Retinal pigment epithelial cell (primary cell): Measurements from ENCODE around the gene CITED2.
A peak's percentile ranks its signal among the peaks of the same experiment; 100 is the strongest.
"Not testable (repeated sequence)": the region's sequence is repeated elsewhere in the genome, so short reads cannot be mapped to it uniquely, and the experiment has no call there.

Experiments
- DNase-seq: peaks from one replicate; pipeline ENCODE4 v3.0.0-alpha.2; 2010; ENCODE audit warnings: low read depth
- H3K4me3 ChIP-seq: 2 replicates; pipeline ENCODE4 v1.5.1; 2011; ENCODE audit warnings: mild to moderate bottlenecking, low read length, control low read depth, moderate library complexity
- TF ChIP-seq, protein P1 (sequence below): conservative IDR thresholded peaks from 2 replicates; pipeline ENCODE4 v1.5.1; 2011; ENCODE audit warnings: low read depth, low read length, control low read depth, inconsistent platforms

CITED2 gene, protein sequence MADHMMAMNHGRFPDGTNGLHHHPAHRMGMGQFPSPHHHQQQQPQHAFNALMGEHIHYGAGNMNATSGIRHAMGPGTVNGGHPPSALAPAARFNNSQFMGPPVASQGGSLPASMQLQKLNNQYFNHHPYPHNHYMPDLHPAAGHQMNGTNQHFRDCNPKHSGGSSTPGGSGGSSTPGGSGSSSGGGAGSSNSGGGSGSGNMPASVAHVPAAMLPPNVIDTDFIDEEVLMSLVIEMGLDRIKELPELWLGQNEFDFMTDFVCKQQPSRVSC

DNA sequence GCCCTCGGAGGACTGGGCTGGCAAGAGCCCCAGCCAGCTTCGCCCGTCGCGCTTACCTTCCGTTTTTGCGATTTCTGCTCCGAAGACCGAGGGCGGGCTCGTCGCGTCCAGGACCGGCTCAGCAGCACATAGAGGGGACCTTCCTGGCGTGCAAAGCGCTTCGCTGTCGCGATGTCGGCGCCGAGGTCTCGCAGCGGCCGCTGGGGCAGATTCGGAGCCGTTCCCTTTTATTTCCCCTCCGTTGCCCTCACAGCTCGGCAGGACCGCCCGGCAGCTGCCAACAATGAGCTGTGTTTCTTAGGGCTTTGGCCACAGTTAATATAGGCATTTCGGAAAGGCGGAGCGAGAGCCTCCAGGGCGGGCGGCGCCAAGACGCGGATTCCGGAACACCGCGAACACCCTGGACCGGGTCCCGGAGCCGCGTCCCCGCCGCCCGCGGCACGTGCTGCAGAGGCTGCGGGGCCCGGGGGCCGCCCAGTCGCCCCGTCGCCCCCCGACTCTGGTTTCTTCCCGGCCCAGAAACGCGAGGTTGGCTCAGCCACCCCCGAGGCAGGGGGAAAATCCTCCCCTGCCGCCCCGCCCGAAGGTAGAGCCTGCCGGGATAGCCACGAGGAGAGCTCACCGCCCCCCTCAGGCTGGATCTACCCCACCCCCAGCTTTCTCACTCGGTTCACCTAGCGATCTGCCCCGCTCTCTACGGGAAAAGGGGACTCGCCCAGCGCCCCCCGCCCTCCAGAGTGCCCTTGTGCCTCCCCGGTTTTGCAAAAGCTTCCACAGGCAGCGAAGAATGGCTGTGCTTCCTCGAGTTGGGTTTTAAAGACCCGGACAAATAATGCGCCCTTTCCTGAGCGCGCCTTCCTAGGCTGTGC lies at the start of gene CITED2:
CITED2 (minus strand) TSS at position 292 of the 869 bp plus-strand sequence. CDS start 704 bp downstream, outside the sequence.
- peak; percentile 82 for DNase-seq
- TF ChIP-seq, protein P1, sequence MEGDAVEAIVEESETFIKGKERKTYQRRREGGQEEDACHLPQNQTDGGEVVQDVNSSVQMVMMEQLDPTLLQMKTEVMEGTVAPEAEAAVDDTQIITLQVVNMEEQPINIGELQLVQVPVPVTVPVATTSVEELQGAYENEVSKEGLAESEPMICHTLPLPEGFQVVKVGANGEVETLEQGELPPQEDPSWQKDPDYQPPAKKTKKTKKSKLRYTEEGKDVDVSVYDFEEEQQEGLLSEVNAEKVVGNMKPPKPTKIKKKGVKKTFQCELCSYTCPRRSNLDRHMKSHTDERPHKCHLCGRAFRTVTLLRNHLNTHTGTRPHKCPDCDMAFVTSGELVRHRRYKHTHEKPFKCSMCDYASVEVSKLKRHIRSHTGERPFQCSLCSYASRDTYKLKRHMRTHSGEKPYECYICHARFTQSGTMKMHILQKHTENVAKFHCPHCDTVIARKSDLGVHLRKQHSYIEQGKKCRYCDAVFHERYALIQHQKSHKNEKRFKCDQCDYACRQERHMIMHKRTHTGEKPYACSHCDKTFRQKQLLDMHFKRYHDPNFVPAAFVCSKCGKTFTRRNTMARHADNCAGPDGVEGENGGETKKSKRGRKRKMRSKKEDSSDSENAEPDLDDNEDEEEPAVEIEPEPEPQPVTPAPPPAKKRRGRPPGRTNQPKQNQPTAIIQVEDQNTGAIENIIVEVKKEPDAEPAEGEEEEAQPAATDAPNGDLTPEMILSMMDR = no peak
- peak within 1 kb of the TSS; percentile 99 for H3K4me3 ChIP-seq

DNA sequence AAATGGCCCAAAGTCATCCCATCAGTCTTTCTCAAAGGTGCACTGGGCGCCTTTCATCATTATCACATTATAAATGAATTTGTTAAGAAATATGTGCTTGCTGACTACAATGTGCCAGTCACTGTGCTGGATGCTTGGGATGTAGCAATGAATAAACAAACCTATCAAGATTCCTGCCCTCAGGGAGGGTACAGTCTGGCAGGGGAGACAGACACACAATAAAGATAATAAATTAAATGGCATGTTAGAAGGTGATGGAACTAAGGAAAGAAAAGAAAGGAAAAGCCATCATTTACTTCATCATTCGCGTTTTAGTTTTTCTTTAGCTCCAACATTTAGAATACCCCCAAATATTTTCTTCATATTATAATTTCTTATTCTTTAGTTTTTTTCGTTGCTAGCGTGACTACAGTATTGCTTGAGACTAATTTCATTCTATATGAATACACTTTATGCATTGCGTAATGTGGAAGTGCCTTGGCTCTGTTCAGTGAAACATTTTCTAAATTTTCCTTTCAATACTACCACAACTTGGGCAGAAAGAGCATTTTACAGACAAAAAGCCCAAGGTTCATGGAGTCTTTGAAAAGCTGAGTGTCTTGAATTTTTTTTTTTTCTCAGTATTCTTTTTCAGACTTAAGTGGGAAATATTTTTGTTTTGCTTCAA lies 48.7 kb upstream of the CITED2 start:
- no peak overlapping the region for H3K4me3 ChIP-seq
- no peak for DNase-seq
- TF ChIP-seq, protein P1 = no peak

DNA sequence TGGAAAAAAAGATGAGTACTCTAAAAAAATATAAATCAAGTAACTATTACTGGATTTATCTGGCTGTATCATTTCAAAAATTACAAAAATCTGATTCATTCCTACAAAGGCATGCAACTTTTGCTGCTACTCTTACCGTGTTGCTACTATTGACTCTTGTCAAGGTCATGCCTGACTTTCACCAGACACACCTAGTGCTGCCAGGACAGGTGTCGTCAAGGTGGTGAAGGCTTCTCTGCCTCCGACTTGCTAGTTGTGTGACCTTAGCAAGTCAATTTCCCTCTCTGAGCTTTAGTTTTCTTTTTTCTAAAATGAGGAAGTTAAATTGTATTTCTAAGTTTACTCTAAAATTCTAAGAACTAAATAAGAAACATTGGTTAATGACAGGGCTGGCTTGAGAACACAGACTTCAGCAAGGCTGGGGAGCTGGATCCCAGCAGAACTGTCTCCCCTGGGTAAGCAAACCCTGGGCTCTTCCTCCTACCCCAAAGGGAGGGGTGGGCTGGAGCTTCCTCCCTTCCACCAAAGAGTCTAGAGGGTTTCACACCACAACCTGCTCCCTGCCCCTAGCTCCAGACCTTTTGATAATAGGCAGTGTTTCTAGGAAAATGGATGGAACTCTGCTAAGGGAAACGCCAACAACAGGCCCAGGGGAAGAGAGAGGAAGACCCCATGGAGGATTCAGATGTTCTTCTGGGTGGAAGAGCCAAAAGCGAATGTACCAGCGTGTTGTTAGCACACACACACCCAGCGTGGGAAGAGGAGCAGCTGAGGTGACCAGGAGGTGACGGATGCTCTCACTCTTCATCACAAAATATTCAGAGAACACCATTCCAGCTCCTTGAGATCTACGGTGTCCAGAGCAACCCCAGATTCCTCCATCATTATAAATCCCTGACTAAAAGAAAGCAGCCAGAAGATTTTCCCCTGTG lies 47.9 kb upstream of the CITED2 start:
- DNase-seq = no peak
- no peak overlapping the region for H3K4me3 ChIP-seq
- TF ChIP-seq, protein P1 = no peak

DNA sequence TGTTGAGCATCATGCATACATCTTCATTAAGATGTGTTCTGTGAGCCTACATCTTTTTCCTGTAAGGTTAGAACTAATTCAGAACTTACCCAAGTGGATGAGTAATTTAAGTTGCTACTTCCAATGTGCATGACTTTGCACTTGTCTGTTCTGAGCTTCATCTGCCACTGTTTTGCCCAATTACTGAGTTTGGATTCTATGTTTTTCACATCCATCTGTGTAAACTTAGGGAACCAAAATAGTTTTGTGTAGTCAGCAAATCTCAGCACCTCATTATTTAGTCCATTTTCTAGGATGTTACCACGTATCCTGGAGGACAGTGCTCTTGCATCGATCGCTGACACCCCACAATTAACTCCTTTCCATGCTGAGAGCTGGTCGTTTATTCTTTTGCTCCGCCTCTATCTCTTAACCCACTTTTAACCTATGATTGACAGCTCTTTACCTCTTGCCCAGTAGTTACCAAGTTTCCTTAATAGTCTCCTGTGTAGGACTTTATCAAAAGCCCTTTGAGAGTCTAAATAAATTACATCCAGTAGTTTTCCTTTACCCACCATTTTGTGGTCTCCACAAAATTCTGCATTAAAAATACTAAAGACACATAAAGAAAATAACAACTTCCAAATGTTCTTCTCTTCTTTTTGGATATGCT lies 44.2 kb upstream of the CITED2 start:
- TF ChIP-seq, protein P1 = no peak
- DNase-seq = no peak
- no peak overlapping the region for H3K4me3 ChIP-seq

DNA sequence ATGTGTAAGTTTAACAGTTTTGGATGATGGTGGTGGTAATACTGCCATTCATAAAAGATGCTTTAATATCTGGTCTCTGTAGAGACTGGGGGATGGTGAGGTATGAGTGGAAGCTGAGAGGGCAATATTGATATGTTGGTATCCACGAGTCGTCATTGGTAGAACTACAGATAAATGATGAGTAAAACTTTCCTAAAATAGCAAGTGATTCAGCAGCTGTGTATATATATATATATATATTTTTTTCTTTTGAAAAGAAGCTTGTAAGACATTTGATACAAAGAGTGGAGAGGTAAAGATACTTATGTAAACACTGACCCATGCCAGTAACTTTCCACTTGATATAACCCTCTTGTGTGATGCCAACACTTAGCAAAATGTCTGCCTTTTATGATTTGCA lies 41.7 kb upstream of the CITED2 start:
- TF ChIP-seq, protein P1 = no peak
- DNase-seq = no peak
- H3K4me3 ChIP-seq = no peak overlapping the region

DNA sequence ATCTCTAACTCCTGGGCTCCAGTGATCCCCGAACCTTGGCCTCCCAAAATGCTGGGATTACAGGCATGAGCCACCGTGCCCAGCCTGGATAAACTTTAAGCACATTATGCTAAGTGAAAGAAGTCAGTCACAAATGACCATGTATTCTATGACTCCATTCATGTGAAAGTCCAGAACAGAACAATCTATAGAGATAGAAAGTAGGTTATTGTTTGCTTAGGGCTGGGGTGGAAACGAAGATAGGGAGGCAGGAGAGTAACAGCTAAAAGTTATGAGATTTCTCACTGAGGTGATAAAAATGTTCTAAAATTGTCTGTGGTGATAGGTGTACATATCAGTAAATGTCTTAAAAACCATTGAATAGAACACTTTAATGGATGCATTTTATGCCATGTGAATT lies 40.9 kb upstream of the CITED2 start:
- H3K4me3 ChIP-seq = no peak overlapping the region
- TF ChIP-seq, protein P1 = no peak
- no peak for DNase-seq

DNA sequence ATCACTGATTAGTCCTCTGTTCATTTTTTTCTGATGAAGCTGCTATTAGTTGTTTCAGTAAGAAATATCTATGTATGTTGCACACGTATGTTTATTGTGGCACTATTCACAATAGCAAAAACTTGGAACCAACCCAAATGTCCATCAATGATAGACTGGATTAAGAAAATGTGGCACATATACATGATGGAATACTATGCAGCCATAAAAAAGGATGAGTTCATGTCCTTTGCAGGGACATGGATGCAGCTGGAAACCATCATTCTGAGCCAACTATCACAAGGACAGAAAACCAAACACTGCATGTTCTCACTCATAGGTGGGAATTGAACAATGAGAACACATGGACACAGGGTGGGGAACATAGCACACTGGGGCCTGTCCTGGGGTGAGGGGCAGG lies 37.7 kb upstream of the CITED2 start:
- not testable (repeated sequence) for H3K4me3 ChIP-seq, DNase-seq
